ENCODE data around the gene RBPJ.

RBPJ gene

GRCh38 chr4:26365537-26366150 lies 44.8 kb downstream of the RBPJ start:
- no peak for DNase-seq (ENCODE audit: extremely low spot score)
- POLR2A ChIA-PET, result no interaction called here
- CTCF ChIA-PET, result no interaction called here
- no peak for TF ChIP-seq CTCF (IDR thresholded peaks at IDR 0.05; ENCODE audit: control extremely low read depth, extremely low read depth, low read depth, missing control alignments)

- ChIA-PET CTCF (interaction anchor here (1.3 kb wide), 1 partner anchor 12 kb away, joined by 4 read pairs; no protein-coding TSS in a partner anchor), POLR2A (no interaction called here)
- no peak for DNase-seq (ENCODE audit: extremely low spot score)
- no peak for TF ChIP-seq CTCF (IDR thresholded peaks at IDR 0.05; ENCODE audit: control extremely low read depth, extremely low read depth, low read depth, missing control alignments)
Observed at GRCh38 chr4:26367811-26368210, 47.0 kb downstream of the RBPJ start.

GRCh38 chr4:26368685-26369084 lies 47.9 kb downstream of the RBPJ start:
- CTCF ChIA-PET, result interaction anchor here (1.4 to 1.7 kb wide), 2 partner anchors 38 to 40 kb away, joined by 3 to 5 read pairs; no protein-coding TSS in a partner anchor
- TF ChIP-seq CTCF (IDR thresholded peaks at IDR 0.05; ENCODE audit: control extremely low read depth, extremely low read depth, low read depth, missing control alignments), result no peak
- POLR2A ChIA-PET, result no interaction called here
- no peak for DNase-seq (ENCODE audit: extremely low spot score)

GRCh38 chr4:26369132-26369531 lies 48.3 kb downstream of the RBPJ start:
- no peak for DNase-seq (ENCODE audit: extremely low spot score)
- POLR2A ChIA-PET, result no interaction called here
- CTCF ChIA-PET, result interaction anchor here (1.4 to 1.7 kb wide), 2 partner anchors 39 to 40 kb away, joined by 3 to 5 read pairs; no protein-coding TSS in a partner anchor
- no peak for TF ChIP-seq CTCF (IDR thresholded peaks at IDR 0.05; ENCODE audit: control extremely low read depth, extremely low read depth, low read depth, missing control alignments)

- ChIA-PET POLR2A (no interaction called here), CTCF (interaction anchor here (1.2 to 1.7 kb wide), 3 partner anchors 39 to 41 kb away, joined by 3 to 5 read pairs (median 3); no protein-coding TSS in a partner anchor)
- no peak for TF ChIP-seq CTCF (IDR thresholded peaks at IDR 0.05; ENCODE audit: control extremely low read depth, extremely low read depth, low read depth, missing control alignments)
- no peak for DNase-seq (ENCODE audit: extremely low spot score)
Observed at GRCh38 chr4:26369581-26369980, 48.8 kb downstream of the RBPJ start.

- ChIA-PET CTCF (interaction anchor here (0.9 to 2.1 kb wide), 7 partner anchors 9 to 43 kb away, joined by 3 to 12 read pairs (median 5); no protein-coding TSS in a partner anchor), POLR2A (no interaction called here)
- DNase-seq (ENCODE audit: extremely low spot score), result no peak
- no peak for TF ChIP-seq CTCF (IDR thresholded peaks at IDR 0.05; ENCODE audit: control extremely low read depth, extremely low read depth, low read depth, missing control alignments)
Observed at GRCh38 chr4:26372076-26372475, 51.3 kb downstream of the RBPJ start.

Data from GM10248 (cell line).